ENCODE measurements around the gene NRN1L. TPM values are rescaled to one million over a fixed set of nuclear protein-coding genes. Genes with fewer than 3 reads are reported as not detected.
"Not testable (repeated sequence)": the region's sequence is repeated elsewhere in the genome, so short reads cannot be mapped to it uniquely, and the experiment has no call there.

The NRN1L gene
- polyA plus RNA-seq, 1 donor, result 1.1 TPM

- DNase-seq (ENCODE audit: low read depth), result no peak
Observed at GRCh38 chr16:67860589-67861398, 23.9 kb upstream of the NRN1L start.

GRCh38 chr16:67861877-67862276 lies 22.8 kb upstream of the NRN1L start:
- DNase-seq (ENCODE audit: low read depth), result no peak

GRCh38 chr16:67862623-67863583 lies 21.8 kb upstream of the NRN1L start:
- peak; percentile 72 for DNase-seq (ENCODE audit: low read depth)

- not testable (repeated sequence) for DNase-seq (ENCODE audit: low read depth)
Observed at GRCh38 chr16:67864044-67864443, 20.6 kb upstream of the NRN1L start.

GRCh38 chr16:67864594-67864993 lies 20.1 kb upstream of the NRN1L start:
- no peak for DNase-seq (ENCODE audit: low read depth)

- DNase-seq (ENCODE audit: low read depth), result no peak
Observed at GRCh38 chr16:67865318-67865717, 19.4 kb upstream of the NRN1L start.

- DNase-seq (ENCODE audit: low read depth), result no peak
Observed at GRCh38 chr16:67868290-67868689, 16.4 kb upstream of the NRN1L start.

- no peak for DNase-seq (ENCODE audit: low read depth)
Observed at GRCh38 chr16:67869653-67870052, 15.0 kb upstream of the NRN1L start.

GRCh38 chr16:67871256-67871655 lies 13.4 kb upstream of the NRN1L start:
- DNase-seq (ENCODE audit: low read depth), result no peak

GRCh38 chr16:67872131-67872630 lies 12.5 kb upstream of the NRN1L start:
- DNase-seq (ENCODE audit: low read depth), result no peak

GRCh38 chr16:67872631-67873434 lies 11.9 kb upstream of the NRN1L start, which contains the start of gene EDC4:
Gene EDC4 (plus strand): TSS chr16:67873052. CDS start chr16:67873262, 210 bp downstream.
- DNase-seq (ENCODE audit: low read depth), result no peak

GRCh38 chr16:67873435-67874370 lies 11.0 kb upstream of the NRN1L start:
- no peak for DNase-seq (ENCODE audit: low read depth)

GRCh38 chr16:67874372-67874771 lies 10.3 kb upstream of the NRN1L start:
- DNase-seq (ENCODE audit: low read depth), result no peak

- no peak for DNase-seq (ENCODE audit: low read depth)
Observed at GRCh38 chr16:67877064-67877463, 7.6 kb upstream of the NRN1L start.

- no peak for DNase-seq (ENCODE audit: low read depth)
Observed at GRCh38 chr16:67878232-67878631, 6.5 kb upstream of the NRN1L start.

GRCh38 chr16:67878846-67879245 lies 5.8 kb upstream of the NRN1L start:
- no peak for DNase-seq (ENCODE audit: low read depth)

- no peak for DNase-seq (ENCODE audit: low read depth)
Observed at GRCh38 chr16:67879462-67879861, 5.2 kb upstream of the NRN1L start.

- DNase-seq (ENCODE audit: low read depth), result no peak
Observed at GRCh38 chr16:67879936-67880335, 4.7 kb upstream of the NRN1L start.

GRCh38 chr16:67880584-67880983 lies 4.1 kb upstream of the NRN1L start:
- no peak for DNase-seq (ENCODE audit: low read depth)

- DNase-seq (ENCODE audit: low read depth), result no peak
Observed at GRCh38 chr16:67881621-67882161, 3.0 kb upstream of the NRN1L start.

Measured in forelimb muscle (tissue), 1 donor.